MM.1S (cell line): ENCODE measurements around the gene PLEKHA7.

Experiments
- DNase-seq: peaks from one replicate; pipeline ENCODE4 v3.0.0-alpha.2; 2015
- H2AFZ ChIP-seq: fragments of 300-600 bp; sonication (generic); 2 replicates; pipeline ENCODE4 v1.6.0; 2016; ENCODE audit warnings: antibody characterized with exemption, low read length
- H3F3A ChIP-seq: fragments of 300-600 bp; sonication (generic); 2 replicates; pipeline ENCODE4 v1.6.1; 2016; ENCODE audit warnings: mild to moderate bottlenecking, antibody characterized with exemption, low read length, moderate library complexity, mixed read lengths; ENCODE audit not compliant: insufficient read depth
- H3K27ac ChIP-seq: fragments of 300-600 bp; sonication (generic); 2 replicates; pipeline ENCODE4 v1.5.1; 2016; ENCODE audit warnings: mild to moderate bottlenecking, low read length
- H3K27me3 ChIP-seq: fragments of 300-600 bp; sonication (generic); replicated peaks from 2 replicates; pipeline ENCODE4 v1.6.0; 2016; ENCODE audit warnings: low read length; ENCODE audit not compliant: insufficient read depth
- H3K36me3 ChIP-seq: fragments of 300-600 bp; sonication (generic); replicated peaks from 2 replicates; pipeline ENCODE4 v1.6.1; 2016; ENCODE audit warnings: mild to moderate bottlenecking, low read length, mixed read lengths; ENCODE audit not compliant: insufficient read depth
- H3K4me1 ChIP-seq: fragments of 300-600 bp; sonication (generic); 2 replicates; pipeline ENCODE4 v1.6.1; 2016; ENCODE audit warnings: low read length, mixed read lengths
- H3K4me2 ChIP-seq: fragments of 300-600 bp; sonication (generic); 2 replicates; pipeline ENCODE4 v1.6.0; 2016; ENCODE audit warnings: low read depth, low read length
- H3K4me3 ChIP-seq: fragments of 300-600 bp; sonication (generic); 2 replicates; pipeline ENCODE4 v1.5.1; 2016; ENCODE audit warnings: low read length, mixed read lengths
- H3K79me2 ChIP-seq: fragments of 300-600 bp; sonication (generic); 2 replicates; pipeline ENCODE4 v1.6.1; 2016; ENCODE audit warnings: mixed run types, low read length, mixed read lengths
- H3K9ac ChIP-seq: fragments of 300-600 bp; sonication (generic); 2 replicates; pipeline ENCODE4 v1.6.1; 2016; ENCODE audit warnings: low read length, mixed read lengths
- H3K9me2 ChIP-seq: fragments of 300-600 bp; sonication (generic); replicated peaks from 2 replicates; pipeline ENCODE4 v1.6.1; 2016; ENCODE audit warnings: mild to moderate bottlenecking, low read length, mixed read lengths; ENCODE audit not compliant: insufficient read depth
- H3K9me3 ChIP-seq: fragments of 300-600 bp; sonication (generic); replicated peaks from 2 replicates; pipeline ENCODE4 v1.6.1; 2016; ENCODE audit warnings: mild to moderate bottlenecking, low read length, mixed read lengths; ENCODE audit not compliant: insufficient read depth
- H4K20me1 ChIP-seq: fragments of 300-600 bp; sonication (generic); 2 replicates; pipeline ENCODE4 v1.6.1; 2016; ENCODE audit warnings: mild to moderate bottlenecking, low read length, moderate library complexity, mixed read lengths; ENCODE audit not compliant: insufficient read depth
- EZH2 ChIP-seq: fragments of 300-600 bp; sonication (generic); optimal IDR thresholded peaks from 2 replicates; pipeline ENCODE3; 2017; ENCODE audit warnings: low read depth, mild to moderate bottlenecking, antibody characterized with exemption, low read length, mixed read lengths
- EZH2phosphoT487 ChIP-seq: fragments of 300-600 bp; sonication (generic); IDR thresholded peaks from 2 replicates; pipeline ENCODE4 v1.6.1; 2018; ENCODE audit warnings: antibody characterized with exemption, low read length
- TF ChIP-seq, protein P1 (sequence below): fragments of 300-600 bp; sonication (generic); IDR thresholded peaks from 2 replicates; pipeline ENCODE4 v1.5.1; 2016; ENCODE audit warnings: antibody characterized with exemption, low read length, mixed read lengths

PLEKHA7 gene

DNA sequence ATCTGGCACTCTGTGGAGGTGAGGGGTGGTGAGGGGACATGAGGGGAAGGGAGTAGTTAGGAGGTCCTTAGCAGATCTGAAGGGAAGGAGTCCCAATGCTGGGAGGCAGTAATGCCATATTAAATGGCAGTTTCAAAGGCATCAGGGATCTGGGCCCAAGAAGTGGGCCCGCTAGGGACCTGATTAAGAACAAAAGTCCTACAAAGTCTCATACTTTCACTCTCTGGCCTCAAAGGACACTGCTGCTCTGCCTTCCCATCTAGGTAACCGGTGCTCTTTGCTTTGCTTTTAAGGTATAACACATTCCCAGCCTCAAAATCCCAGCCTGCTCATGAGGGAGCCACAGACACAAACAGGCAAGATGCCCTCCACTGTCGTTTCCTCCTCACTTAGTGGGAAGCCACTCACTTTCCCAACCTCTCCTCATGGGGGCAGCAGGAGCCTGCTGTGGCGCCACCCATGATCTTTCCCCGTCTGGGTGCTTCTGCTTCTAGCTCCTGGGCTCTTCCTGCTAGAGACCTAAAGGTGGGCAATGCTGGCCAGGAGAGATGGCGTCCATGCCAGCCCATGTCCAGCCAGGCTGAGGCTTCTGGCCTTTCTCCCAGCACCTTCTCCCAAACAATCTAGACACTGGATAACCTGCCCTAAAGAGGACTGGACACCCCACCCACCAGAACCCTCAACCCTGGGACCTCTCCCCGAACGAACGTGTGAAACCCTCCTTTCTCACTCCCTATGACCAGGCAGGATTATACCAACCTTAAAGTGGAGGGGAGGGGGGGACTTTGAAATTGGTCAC lies 68.3 kb downstream of the PLEKHA7 start:
- Histone ChIP-seq H3K4me1 (peaks cover 41% of the 10 kb centered on the region), H3K36me3 (no peaks in the 10 kb centered on the region), H3K9me2 (no peaks in the 10 kb centered on the region), H3K4me2 (peak overlapping the region; percentile 86), H3K27ac (peak overlapping the region; percentile 86), H2AFZ (peak overlapping the region; percentile 14; the same call in 1 of the 2 replicates), H3K79me2 (peaks cover 70% of the 10 kb centered on the region), H3K4me3 (peak overlapping the region; percentile 36; the same call in 1 of the 2 replicates), H3F3A (peaks cover 15% of the 10 kb centered on the region), H3K9ac (peak overlapping the region; percentile 53; the same call in 1 of the 2 replicates), H4K20me1 (no peaks in the 10 kb centered on the region), H3K9me3 (no peaks in the 10 kb centered on the region), H3K27me3 (no peaks in the 10 kb centered on the region)
- DNase-seq = peak; percentile 80
- TF ChIP-seq, protein P1, sequence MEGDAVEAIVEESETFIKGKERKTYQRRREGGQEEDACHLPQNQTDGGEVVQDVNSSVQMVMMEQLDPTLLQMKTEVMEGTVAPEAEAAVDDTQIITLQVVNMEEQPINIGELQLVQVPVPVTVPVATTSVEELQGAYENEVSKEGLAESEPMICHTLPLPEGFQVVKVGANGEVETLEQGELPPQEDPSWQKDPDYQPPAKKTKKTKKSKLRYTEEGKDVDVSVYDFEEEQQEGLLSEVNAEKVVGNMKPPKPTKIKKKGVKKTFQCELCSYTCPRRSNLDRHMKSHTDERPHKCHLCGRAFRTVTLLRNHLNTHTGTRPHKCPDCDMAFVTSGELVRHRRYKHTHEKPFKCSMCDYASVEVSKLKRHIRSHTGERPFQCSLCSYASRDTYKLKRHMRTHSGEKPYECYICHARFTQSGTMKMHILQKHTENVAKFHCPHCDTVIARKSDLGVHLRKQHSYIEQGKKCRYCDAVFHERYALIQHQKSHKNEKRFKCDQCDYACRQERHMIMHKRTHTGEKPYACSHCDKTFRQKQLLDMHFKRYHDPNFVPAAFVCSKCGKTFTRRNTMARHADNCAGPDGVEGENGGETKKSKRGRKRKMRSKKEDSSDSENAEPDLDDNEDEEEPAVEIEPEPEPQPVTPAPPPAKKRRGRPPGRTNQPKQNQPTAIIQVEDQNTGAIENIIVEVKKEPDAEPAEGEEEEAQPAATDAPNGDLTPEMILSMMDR = peak; percentile 89
- TF ChIP-seq EZH2phosphoT487 = no peak

DNA sequence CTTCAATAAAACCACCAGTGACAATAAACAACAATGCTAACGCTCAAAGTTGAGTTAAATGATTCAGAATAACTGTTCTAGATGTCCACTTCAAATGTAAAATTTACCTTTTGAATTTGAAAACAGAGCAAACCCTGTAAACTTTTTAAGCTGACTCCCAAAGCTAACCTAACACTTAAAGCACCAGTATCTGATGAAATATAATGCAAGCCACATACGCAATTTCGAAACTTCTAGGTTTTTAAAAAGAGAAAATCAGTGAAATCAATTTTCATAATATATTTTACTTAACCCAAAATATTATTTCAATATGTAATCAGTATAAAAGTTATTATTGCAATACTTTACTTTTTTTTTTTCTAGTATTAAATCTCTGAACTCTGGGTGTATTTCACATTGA lies 71.3 kb downstream of the PLEKHA7 start:
- peaks cover 44% of the 10 kb centered on the region for H3K4me1 ChIP-seq
- no peak overlapping the region for H2AFZ ChIP-seq
- no peak overlapping the region for H3K9ac ChIP-seq
- no peaks in the 10 kb centered on the region for H3K9me2 ChIP-seq
- peak overlapping the region; percentile 19; the same call in 1 of the 2 replicates for H3K27ac ChIP-seq
- H3F3A ChIP-seq = peaks cover 15% of the 10 kb centered on the region
- no peak for TF ChIP-seq EZH2
- TF ChIP-seq, protein P1 = no peak
- TF ChIP-seq EZH2phosphoT487 = no peak
- peaks cover 55% of the 10 kb centered on the region for H3K79me2 ChIP-seq
- no peaks in the 10 kb centered on the region for H3K27me3 ChIP-seq
- no peak for DNase-seq
- H3K36me3 ChIP-seq = no peaks in the 10 kb centered on the region
- no peaks in the 10 kb centered on the region for H3K9me3 ChIP-seq
- H3K4me3 ChIP-seq = no peak overlapping the region
- peak overlapping the region; percentile 19; the same call in 1 of the 2 replicates for H3K4me2 ChIP-seq
- H4K20me1 ChIP-seq = no peaks in the 10 kb centered on the region

DNA sequence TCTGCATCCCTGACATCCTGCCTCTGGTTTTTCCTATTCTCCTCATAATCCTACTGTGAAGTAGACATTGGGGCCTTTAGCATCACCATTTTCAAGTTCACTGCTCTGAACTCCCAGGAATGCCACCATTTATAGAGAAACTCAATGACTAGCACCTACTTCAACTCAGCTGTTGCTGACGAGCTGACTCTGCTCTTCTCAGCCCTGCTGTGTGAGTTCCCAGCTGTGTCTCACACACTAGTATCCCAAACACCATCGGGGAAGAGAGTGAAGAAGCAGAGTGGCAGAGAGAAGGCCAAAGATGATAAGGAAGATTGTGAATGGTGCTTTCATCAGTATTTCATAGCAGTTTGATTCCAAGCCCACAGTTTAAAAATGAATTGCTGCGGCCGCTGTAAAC lies 71.9 kb downstream of the PLEKHA7 start:
- Histone ChIP-seq H3K79me2 (peaks cover 56% of the 10 kb centered on the region), H3K9ac (no peak overlapping the region), H3K9me2 (no peaks in the 10 kb centered on the region), H3K27me3 (no peaks in the 10 kb centered on the region), H3K36me3 (no peaks in the 10 kb centered on the region), H3K27ac (no peak overlapping the region), H3F3A (peaks cover 15% of the 10 kb centered on the region), H2AFZ (no peak overlapping the region), H3K9me3 (no peaks in the 10 kb centered on the region), H3K4me1 (peaks cover 44% of the 10 kb centered on the region), H3K4me2 (no peak overlapping the region), H4K20me1 (no peaks in the 10 kb centered on the region), H3K4me3 (no peak overlapping the region)
- TF ChIP-seq EZH2 = no peak
- TF ChIP-seq, protein P1 = no peak
- no peak for TF ChIP-seq EZH2phosphoT487
- DNase-seq = no peak
